ENCODE results near the gene CSNK2B.
A peak's percentile ranks its signal among the peaks of the same experiment; 100 is the strongest.

GRCh38 chr6:31630177-31630934, 35.5 kb upstream of the CSNK2B start:
- no peak for TF ChIP-seq POLR2A (IDR thresholded peaks at IDR 0.05; ENCODE audit: low read depth, low read length)
- peak; percentile 22; the same call in 1 of the 2 replicates for TF ChIP-seq POLR2AphosphoS5 (IDR thresholded peaks at IDR 0.05; ENCODE audit: low read depth, low read length)
- no peak for TF ChIP-seq TAF1 (IDR thresholded peaks at IDR 0.05; ENCODE audit: borderline replicate concordance, low read depth, low read length)

All from GM12892 (cell line).